ENCODE results near the gene EEF1A1.
"Not testable (repeated sequence)": the region's sequence is repeated elsewhere in the genome, so short reads cannot be mapped to it uniquely, and the experiment has no call there.

Gene EEF1A1

DNA sequence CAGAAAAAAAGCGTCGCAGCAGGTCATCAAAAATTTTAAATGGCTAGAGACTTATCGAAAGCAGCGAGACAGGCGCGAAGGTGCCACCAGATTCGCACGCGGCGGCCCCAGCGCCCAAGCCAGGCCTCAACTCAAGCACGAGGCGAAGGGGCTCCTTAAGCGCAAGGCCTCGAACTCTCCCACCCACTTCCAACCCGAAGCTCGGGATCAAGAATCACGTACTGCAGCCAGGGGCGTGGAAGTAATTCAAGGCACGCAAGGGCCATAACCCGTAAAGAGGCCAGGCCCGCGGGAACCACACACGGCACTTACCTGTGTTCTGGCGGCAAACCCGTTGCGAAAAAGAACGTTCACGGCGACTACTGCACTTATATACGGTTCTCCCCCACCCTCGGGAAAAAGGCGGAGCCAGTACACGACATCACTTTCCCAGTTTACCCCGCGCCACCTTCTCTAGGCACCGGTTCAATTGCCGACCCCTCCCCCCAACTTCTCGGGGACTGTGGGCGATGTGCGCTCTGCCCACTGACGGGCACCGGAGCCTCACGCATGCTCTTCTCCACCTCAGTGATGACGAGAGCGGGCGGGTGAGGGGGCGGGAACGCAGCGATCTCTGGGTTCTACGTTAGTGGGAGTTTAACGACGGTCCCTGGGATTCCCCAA is at the start of gene EEF1A1:
Gene EEF1A1, minus strand, starts transcription at position 345 of the 663 bp plus-strand sequence. CDS start 1,006 bp downstream, outside the sequence.
- DNase-seq, result peak; percentile 100

DNA sequence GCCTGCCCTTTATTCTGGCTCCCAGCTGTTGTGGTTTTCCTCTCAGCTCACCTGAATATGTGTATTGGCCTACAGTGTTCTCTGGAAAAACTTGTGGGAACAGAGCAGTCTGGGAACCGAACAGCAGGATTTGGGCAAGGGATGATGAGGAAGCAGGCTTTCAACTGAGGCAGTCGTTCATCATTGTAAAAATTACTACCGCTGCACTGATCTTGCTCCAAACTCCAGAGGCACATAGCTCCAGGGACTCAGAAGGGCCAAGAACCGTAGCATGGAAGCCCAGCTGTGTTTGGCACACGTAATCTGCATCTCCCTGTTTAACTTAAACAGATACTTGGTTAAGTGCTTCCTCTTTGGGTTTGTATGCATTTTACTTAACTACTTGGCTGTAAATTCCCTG is 48.3 kb upstream of the EEF1A1 start:
- no peak for DNase-seq

DNA sequence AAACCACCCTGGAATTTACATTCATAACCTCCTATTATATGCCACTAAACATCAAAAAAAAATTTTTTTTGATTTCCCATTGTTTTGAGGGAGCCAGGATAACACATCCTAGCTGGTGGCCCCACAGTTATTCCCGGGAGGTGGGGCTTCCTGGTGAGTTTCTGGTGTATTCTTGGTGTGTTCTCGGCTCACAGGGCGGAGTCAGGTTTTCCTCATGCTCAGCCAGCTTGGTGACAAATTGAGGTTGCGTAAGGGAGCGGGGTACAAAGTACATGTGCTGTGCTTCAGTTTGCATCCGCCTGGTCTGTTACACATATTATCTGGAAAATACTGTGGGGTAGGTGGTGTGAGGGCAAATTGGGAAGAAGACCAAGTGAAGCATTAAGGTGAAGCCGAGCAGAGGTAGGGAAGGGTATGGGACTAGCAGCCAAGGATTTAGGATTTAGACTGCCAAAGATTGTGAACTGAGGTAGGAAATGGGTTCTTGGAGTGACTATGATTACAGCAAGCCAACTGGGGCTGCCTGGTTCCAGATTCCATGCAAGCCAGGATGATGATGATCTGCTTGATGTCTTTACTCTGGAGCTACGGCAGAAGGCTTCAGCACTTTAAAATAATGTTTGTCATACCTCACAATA is 46.2 kb upstream of the EEF1A1 start:
- no peak for DNase-seq

DNA sequence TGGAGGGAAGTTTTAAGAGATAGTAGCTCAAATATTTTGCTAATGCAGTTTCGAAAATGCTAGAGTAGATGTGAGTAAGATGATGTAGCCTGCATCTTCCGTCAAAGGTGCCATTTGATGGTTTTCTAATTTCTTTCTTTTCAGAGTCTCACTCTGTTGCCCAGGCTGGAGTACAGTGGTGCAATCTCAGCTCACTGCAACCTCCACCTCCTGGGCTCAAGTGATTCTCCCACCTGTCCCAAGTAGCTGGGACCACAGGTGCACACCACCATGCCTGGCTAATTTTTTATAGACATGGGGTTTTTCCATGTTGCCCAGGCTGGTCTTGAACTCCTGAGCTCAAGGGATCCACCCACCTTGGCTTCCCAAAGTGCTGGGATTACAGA is 45.6 kb upstream of the EEF1A1 start:
- DNase-seq, result not testable (repeated sequence)

DNA sequence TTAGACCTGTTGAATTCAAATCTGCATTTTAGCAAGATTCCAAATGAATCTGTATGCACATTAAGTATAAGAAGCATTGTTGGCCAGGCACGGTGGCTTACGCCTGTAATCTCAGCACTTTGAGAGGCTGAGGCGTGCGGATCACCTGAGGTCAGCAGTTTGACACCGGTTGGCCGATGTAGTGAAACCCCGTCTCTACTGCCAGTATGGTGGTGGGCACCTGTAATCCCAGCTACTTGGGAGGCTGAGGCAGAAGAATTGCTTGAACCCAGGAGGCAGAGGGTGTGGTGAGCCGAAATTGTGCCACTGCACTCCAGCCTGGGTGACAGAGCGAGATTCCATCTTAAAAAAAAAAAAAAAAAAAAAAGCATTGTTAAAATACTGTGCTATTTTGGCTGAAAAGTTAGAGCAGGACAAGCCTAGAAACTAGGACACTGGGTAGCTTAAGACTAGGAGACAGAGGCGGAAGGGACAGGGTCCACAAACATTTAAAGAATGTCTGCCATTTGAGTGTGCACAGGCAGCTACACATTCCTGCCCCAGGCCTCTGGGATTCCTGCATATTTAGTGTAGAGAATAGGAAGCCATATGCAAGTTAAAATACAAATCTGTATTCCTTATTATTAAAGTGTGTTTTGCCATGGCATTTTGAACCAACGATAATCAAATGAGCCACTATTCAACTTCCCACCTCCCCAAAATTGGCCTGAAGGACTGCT is 45.1 kb upstream of the EEF1A1 start:
- no peak for DNase-seq

DNA sequence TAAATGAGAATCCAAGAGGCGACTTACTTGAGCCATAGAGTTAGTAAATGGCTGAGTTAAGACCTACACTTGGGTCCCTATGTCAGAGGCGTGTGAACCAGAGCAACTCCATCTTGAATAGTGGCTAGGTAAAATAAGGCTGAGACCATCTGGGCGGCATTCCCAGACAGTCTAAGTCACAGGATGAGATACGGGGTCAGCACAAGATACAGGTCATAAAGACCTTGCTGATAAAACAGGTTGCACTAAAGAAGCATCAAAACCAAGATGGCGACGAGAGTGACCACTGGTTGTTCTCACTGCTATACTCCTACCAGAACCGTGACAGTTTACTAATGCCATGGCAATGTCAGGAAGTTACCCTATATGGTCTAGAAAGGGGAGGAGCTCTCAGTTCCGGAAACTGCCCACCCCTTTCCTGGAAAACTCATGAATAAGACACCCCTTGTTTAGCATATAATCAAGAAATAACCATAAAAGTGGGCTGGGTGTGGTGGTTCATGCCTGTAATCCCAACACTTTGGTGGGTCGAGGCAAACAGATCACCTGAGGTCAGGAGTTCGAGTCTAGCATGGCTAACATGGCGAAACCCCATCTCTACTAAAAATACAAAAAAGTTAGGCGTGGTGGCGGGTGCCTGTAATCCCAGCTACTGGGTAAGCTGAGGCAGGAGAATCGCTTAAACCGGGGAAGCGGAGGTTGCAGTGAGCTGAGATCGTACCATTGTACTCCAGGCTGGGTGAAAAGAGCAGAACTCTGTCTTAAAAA is 43.9 kb upstream of the EEF1A1 start:
- no peak for DNase-seq

DNA sequence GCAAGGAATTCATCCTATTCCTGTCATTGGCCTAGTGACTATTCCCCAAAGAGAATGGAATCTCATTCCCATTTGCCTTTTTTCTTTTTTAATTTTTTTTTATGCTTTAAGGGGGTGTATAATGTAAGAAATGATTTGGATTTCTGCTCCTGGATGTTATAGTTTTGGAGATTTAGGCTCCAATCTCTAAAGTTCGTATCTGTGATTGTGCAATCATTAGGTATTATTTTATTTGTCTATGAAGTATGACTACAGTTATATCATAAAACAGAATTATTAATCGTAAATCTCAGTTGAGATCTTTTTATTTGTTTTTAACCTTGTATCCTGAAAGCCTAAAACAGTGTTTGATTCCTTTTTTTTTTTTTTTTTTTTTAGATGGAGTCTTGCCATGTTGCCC is 41.7 kb upstream of the EEF1A1 start:
- DNase-seq, result no peak

DNA sequence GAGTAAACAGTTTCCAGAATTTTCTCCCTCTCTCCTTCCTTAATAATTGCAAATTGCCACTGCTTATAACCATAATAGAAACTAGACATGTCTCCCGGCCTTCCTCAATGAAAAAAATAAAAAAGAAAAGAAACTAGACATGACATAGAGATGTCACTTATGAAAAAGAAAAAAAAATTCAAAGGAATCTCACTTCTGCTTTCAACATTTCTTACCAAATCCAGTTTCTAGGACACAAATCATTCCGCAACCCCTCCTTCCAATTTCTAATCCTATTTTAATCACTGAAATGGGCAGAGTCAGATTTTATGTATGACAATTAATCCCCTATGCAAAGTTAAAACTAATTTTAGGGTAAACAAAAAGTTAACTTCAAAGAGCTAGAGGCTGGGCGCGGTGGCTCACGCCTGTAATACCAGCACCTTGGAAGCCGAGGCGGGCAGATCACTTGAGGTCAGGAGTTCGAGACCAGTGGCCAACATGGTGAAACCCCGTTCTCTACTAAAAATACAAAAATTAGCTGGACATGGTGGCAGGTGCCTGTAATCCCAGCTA is 40.1 kb upstream of the EEF1A1 start:
- DNase-seq, result no peak

DNA sequence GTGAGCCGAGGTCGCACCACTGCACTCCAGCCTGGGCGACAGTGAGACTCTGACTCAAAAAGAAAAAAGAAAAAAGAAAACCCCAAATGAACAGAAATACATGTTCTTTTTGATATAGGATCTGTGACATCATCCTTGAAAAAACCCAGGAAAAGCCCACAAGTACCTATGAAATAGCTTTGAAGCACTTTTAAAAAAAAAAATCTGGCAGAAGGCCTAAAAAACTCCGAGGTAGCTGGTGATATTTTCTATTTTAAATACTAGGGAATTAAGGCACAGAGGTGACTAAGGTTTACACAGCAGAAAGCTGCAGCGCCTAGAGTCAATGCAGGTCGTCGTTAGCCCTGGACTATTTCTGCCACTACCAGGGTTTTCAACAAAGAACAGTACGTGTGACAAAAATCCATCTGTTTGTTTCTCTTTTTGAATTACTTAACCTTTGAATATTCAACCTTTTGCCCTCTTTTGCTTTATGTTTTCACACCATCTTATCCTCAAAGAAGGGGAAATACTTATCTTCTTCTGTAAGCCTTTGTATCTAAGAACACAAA is 39.4 kb upstream of the EEF1A1 start:
- DNase-seq, result no peak

DNA sequence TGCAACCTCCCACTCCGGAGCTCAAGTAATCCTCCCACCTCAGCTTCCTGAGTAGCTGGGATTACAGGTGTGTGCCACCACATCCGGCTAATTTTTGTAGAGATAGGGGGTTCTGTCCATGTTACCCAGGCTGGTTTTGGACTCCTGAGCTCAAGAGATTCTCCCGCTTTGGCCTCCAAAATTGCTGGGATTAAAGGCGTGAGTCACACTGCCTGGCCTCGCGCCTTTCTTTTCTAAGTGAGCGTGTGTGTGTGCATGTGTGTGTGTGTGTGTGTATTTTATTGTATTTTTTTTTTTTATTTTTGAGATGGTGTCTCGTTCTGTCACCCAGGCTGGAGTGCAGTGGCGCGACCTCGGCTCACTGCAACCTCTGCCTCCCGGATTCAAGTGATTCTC is 38.6 kb upstream of the EEF1A1 start:
- DNase-seq, result not testable (repeated sequence)

DNA sequence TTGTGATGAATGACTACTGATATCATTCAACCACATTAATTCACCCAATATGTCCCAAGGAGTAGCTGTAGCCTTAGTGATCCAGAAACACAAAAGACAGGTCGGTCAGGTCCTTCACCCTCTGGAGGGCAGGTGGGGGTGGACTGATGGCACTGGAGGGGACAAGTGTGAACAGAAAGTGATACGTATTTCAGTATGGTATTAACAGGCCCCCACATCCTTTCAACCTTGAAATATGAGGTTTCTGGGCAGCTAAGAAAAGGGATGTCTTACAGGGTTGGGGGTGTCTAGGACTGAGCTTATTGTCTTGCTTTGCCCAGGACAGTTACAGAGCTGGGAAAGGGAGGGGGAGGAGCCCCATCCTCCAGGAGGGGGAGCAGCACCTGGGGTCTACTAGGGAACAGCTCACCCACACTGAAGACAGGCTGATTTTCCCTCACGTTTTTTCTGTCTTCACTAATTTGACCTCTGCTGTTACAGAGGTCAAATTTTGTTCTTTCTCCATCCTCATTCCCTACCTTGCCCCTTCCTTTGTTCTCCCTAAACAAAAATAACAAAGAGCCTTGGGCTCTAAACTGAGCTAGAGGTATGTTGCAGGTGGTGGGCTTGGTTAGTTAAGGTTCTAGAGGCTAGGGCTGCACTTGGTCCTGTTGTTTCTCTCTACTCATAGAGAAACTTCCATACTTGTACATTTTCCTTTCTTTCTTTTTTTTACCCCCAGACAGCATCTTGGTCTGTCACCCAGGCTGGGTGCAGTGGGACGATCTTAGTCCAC is 38.0 kb upstream of the EEF1A1 start:
- DNase-seq, result no peak

DNA sequence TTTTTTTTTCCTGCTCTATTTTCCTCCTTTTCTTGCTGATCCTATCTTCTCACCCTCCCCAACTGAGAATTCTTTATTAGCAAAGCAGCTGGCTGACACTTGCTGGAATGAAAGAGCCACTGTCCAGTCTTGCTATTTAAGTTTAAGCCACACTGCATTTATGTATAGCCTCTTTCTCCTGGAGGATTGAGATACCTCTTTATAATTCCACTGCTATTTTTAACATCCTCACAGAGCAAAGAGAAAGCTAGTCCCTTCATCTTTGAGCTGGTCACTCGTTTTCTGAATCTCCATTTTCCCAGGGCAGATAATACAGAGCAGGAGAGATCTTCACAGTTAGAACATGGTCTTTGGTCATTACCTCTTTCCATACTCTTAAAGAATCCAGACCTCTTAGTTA is 36.0 kb upstream of the EEF1A1 start:
- DNase-seq, result no peak

DNA sequence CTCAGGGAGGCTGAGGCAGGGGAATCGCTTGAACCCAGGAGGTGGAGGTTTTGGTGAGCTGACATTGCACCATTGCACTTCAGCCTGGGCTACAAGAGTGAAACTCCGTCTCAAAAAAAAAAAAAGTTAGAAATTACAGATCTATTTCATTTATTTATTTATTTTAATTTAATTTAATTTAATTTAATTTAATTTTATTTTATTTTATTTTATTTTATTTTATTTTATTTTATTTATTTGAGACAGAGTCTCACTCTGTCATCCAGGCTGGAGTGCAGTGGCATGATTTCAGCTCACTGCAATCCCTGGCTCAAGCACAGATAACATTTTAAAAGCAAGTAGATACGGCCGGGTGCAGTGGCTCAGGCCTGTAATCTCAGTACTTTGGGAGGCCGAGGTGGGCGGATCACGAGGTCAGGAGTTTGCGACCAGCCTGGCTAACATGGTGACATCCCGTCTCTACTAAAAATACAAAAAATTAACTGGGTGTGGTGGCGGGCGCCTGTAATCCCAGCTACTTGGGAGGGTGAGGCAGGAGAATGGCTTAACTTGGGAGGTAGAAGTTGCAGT is 34.6 kb upstream of the EEF1A1 start:
- not testable (repeated sequence) for DNase-seq

DNA sequence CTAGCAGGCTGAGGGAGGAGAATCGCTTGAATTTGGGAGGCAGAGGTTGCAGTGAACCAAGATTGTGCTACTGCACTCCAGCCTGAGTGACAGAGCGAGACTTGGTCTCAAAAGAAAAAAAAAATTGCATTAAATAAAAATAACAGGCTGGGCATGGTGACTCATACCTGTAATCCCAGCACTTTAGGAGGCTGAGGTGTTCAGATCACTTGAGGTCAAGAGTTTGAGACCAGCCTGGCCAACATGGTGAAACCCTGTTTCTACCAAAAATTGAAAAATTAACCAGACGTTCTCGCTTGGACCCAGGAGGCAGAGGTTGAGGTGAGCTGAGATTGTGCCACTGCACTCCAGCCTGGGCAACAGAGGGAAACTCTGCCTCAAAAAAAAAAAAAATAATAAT is 30.3 kb upstream of the EEF1A1 start:
- not testable (repeated sequence) for DNase-seq

DNA sequence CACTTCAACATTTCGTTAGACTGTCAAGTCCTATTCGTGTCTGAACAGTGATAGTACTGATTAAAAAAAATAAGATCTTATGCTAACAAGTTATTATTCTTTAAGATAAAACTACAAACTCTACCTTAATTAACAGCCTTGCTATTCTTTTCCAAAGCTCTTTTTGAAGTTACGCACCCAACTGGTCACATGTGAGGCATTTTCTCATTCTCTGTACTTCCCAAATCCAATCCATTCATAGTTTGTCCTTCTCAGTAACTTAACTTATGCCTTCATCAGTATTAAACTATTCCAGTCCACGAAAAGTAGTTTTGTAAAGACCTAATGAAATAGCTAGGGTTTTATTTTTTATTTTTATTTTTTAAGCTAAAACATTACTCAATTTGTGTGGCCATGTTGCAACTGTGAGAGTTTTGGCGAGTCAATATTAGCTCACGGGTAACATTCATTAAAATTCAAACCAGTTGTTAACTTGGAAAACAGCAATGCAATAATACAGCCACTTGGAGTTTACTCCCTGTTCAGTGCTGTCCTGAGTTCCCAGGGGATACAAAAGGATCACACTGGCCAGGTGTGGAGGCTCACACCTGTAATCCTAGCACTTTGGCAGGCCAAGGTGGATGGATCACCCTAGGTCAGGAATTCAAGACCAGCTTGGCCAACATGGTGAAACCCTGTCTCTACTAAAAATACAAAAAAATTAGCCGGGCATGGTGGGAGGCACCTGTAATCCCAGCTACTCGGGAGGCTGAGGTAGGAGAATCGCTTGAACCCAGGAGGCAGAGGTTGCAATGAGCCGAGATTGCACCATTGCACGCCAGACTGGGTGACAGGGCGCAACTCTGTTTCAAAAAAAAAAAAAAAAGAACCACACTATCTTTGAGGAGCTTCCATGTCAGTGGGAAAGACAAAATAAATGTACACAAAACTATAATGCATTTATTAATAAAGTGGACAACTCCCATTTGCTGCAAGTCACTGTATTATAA is 27.9 kb upstream of the EEF1A1 start:
- DNase-seq, result no peak

DNA sequence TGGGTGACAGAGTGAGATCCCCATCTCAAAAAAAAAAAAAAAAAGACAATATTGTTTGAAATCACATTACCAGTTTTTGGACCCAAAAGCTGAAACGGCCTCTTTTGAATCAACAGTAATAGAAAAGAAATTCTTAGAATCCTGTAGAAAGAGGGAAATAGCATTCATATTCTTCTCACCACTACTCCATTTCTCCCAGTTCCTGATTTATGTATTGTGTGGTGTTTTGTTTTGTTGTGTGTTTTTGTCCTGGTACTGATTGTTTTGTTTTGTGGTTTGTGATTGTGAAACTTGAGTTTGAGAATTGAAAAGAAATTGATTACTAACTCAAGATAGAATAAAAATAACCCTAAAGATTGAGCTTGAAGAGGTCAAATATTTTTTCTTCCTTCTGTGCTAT is 26.2 kb upstream of the EEF1A1 start:
- no peak for DNase-seq

DNA sequence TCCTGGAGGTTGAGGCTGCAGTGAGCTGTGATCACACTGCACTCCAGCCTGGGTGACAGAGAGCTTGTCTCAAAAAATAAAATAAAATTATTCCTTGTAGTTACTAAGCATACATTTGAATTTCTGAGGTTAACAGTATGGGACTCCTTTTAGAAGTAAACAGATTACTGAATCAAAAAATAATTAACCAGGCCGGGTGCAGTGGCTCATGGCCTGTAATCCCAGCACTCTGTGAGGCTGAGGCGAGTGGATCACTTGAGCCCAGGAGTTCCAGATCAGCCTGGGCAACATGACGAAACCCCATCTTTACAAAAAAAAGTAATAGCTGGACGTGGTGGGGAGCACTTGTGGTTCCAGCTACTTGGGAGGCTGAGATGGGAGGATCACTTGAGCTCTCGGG is 22.1 kb upstream of the EEF1A1 start:
- DNase-seq, result no peak

DNA sequence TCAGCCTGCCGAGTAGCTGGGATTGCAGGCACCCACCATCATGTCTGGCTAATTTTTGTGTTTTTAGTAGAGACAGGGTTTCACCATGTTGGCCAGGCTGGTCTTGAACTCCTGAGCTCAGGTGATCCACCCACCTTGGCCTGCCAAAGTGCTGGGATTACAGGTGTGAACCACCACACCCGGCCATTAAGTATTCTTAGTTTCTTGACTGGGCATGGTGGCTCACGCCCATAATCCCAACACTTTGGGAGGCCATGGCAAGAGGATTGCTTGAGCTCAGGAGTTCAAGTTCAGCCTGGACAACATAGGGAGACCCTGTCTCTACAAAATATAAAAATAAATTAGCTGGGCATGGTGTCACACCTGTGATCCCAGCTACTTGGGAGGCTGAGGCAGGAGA is 21.6 kb upstream of the EEF1A1 start:
- not testable (repeated sequence) for DNase-seq

DNA sequence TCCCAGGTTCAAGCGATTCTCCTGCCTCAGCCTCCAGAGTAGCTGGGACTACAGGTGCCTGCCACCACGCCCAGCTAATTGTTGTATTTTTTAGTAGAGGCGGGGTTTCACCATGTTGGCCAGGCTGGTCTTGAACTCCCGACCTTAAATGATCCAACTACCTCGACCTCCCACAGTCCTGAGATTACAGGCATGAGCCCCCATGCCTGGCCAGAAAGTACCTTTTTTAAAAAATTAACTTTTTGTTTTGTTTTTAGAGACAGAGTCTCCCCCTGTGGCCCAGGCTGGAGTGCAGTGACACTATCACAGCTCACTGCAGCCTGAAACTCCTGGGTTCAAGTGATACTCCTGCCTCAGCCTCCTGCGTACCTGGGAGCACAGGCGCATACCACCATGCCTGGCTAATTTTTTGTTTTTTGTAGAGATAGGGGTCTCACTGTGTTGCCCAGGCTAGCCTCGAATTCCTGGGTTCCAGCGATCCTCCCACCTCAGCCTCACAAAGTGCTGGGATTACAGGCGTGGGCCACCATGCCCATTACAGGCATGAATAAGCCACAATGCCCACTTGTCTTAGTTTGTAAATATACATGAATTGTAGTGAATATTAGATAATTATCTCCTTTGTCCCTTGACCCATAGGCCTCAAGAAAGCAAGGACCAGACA is 17.4 kb upstream of the EEF1A1 start:
- no peak for DNase-seq

DNA sequence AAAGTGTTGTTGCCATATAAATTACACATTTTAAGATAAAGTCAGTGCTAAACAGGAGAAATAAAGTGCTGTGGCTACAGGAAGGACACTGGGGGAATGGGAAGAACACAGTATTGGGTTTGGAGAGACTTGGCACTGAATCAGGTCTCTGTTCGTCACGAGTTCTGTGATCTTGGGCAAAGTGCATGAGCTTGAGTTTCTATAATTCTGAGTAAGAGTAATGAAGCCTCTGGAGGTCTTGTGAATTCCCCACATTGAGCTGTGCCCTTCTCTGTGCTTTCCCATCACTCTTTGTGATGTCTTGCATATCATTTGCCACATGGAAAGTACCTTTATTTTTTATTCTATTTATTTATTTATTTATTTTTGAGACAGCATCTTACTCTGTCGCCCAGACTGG is 16.8 kb upstream of the EEF1A1 start:
- DNase-seq, result no peak
